Glutamatergic neuron (in vitro differentiated cells): ENCODE measurements around the gene ACER1. TPM values are rescaled to one million over a fixed set of nuclear protein-coding genes. Genes with fewer than 3 reads are reported as not detected.
"Not testable (repeated sequence)": the region's sequence is repeated elsewhere in the genome, so short reads cannot be mapped to it uniquely, and the experiment has no call there.

Experiments
- DNase-seq: peaks from one replicate; pipeline ENCODE4 v3.0.0; 2022
- H3K27ac Mint-ChIP-seq: one replicate; pipeline ENCODE4 v1.8.0; 2020; ENCODE audit warnings: mild to moderate bottlenecking, mixed read lengths, inconsistent platforms; ENCODE audit not compliant: unreplicated experiment
- H3K27me3 Mint-ChIP-seq: one replicate; pipeline ENCODE4 v1.8.0; 2020; ENCODE audit warnings: mild to moderate bottlenecking, moderate library complexity, mixed read lengths, inconsistent platforms; ENCODE audit not compliant: unreplicated experiment
- H3K36me3 Mint-ChIP-seq: one replicate; pipeline ENCODE4 v1.8.0; 2020; ENCODE audit warnings: mild to moderate bottlenecking, mixed read lengths, inconsistent platforms; ENCODE audit not compliant: unreplicated experiment
- H3K4me1 Mint-ChIP-seq: one replicate; pipeline ENCODE4 v1.8.0; 2020; ENCODE audit warnings: mild to moderate bottlenecking, low read depth, mixed read lengths, inconsistent platforms; ENCODE audit not compliant: unreplicated experiment
- H3K4me3 Mint-ChIP-seq: one replicate; pipeline ENCODE4 v1.8.0; 2020; ENCODE audit warnings: mild to moderate bottlenecking, mixed read lengths, inconsistent platforms; ENCODE audit not compliant: unreplicated experiment
- H3K9me3 Mint-ChIP-seq: one replicate; pipeline ENCODE4 v1.8.0; 2020; ENCODE audit warnings: mild to moderate bottlenecking, moderate library complexity, mixed read lengths, inconsistent platforms; ENCODE audit not compliant: unreplicated experiment
- CTCF ChIP-seq: fragments of 200-600 bp; sonication (generic); IDR thresholded peaks from one replicate; pipeline ENCODE4 v1.5.0; 2021; ENCODE audit not compliant: partially characterized antibody, unreplicated experiment
- total RNA-seq: library from RNA; stranded (reverse); fragmentation: NEBNext Ultra II Directional; extraction: Animal tissue kit (Norgen Biotek cat#: 25700); gene quantifications from one replicate; pipeline ENCODE4 v1.2.1, GENCODE V29; 2021; ENCODE audit not compliant: unreplicated experiment

The ACER1 gene
- total RNA-seq, 1 donor from 2014 or later, result not detected

- Mint-ChIP-seq H3K9me3 (peaks cover 4% of the 10 kb centered on the region), H3K27ac (peak overlapping the region; percentile 52), H3K4me1 (no peaks in the 10 kb centered on the region), H3K4me3 (peak overlapping the region; percentile 88), H3K27me3 (peaks cover 3% of the 10 kb centered on the region), H3K36me3 (no peaks in the 10 kb centered on the region)
- no peak for DNase-seq
- TF ChIP-seq CTCF, result no peak
Measured at GRCh38 chr19:6362351-6362801, 29.0 kb upstream of the ACER1 start.

GRCh38 chr19:6362027-6362350 lies 28.6 kb upstream of the ACER1 start:
- peak overlapping the region; percentile 52 for H3K27ac Mint-ChIP-seq
- no peaks in the 10 kb centered on the region for H3K36me3 Mint-ChIP-seq
- H3K4me3 Mint-ChIP-seq, result peak overlapping the region; percentile 88
- H3K4me1 Mint-ChIP-seq, result no peaks in the 10 kb centered on the region
- no peak for DNase-seq
- no peak for TF ChIP-seq CTCF
- peaks cover 3% of the 10 kb centered on the region for H3K27me3 Mint-ChIP-seq
- H3K9me3 Mint-ChIP-seq, result peaks cover 4% of the 10 kb centered on the region

- peak overlapping the region; percentile 88 for H3K4me3 Mint-ChIP-seq
- H3K4me1 Mint-ChIP-seq, H3K27me3 Mint-ChIP-seq, DNase-seq, H3K27ac Mint-ChIP-seq, H3K9me3 Mint-ChIP-seq, H3K36me3 Mint-ChIP-seq: not testable (repeated sequence)
Measured at GRCh38 chr19:6360857-6361216, 27.4 kb upstream of the ACER1 start.

GRCh38 chr19:6360445-6360844 lies 27.0 kb upstream of the ACER1 start:
- H3K4me3 Mint-ChIP-seq, H3K36me3 Mint-ChIP-seq, DNase-seq, H3K9me3 Mint-ChIP-seq, H3K4me1 Mint-ChIP-seq, H3K27me3 Mint-ChIP-seq, H3K27ac Mint-ChIP-seq: not testable (repeated sequence)

- no peaks in the 10 kb centered on the region for H3K4me1 Mint-ChIP-seq
- no peaks in the 10 kb centered on the region for H3K36me3 Mint-ChIP-seq
- peaks cover 4% of the 10 kb centered on the region for H3K9me3 Mint-ChIP-seq
- no peak overlapping the region for H3K4me3 Mint-ChIP-seq
- no peak for TF ChIP-seq CTCF
- no peak overlapping the region for H3K27ac Mint-ChIP-seq
- H3K27me3 Mint-ChIP-seq, result peaks cover 3% of the 10 kb centered on the region
- no peak for DNase-seq
Measured at GRCh38 chr19:6359568-6360341, 26.3 kb upstream of the ACER1 start.

GRCh38 chr19:6358003-6358402 lies 24.6 kb upstream of the ACER1 start:
- Mint-ChIP-seq H3K27ac (peak overlapping the region; percentile 22), H3K36me3 (no peaks in the 10 kb centered on the region), H3K9me3 (peaks cover 6% of the 10 kb centered on the region), H3K27me3 (peaks cover 3% of the 10 kb centered on the region), H3K4me3 (no peak overlapping the region), H3K4me1 (no peaks in the 10 kb centered on the region)
- TF ChIP-seq CTCF, result no peak
- DNase-seq, result no peak
